Endothelial cell of umbilical vein (primary cell): ENCODE measurements around the gene SPATA6L.

Experiments used
- EZH2 ChIP-seq: IDR thresholded peaks from 2 replicates; pipeline ENCODE4 v1.6.1; 2012; ENCODE audit warnings: borderline replicate concordance, low read depth, mild to moderate bottlenecking, moderate library complexity, low read length, inconsistent platforms; ENCODE audit not compliant: severe bottlenecking
- JUN ChIP-seq: IDR thresholded peaks from 2 replicates; pipeline ENCODE4 v1.6.1; 2011; ENCODE audit warnings: borderline replicate concordance, low read depth; ENCODE audit not compliant: insufficient read length, insufficient read depth
- POLR2A ChIP-seq: IDR thresholded peaks from 2 replicates; pipeline ENCODE4 v1.6.1; 2012; ENCODE audit warnings: low read depth, mild to moderate bottlenecking, control low read depth, low read length
- POLR2AphosphoS5 ChIP-seq: IDR thresholded peaks from 2 replicates; pipeline ENCODE4 v1.6.1; 2012; ENCODE audit warnings: low read depth, mild to moderate bottlenecking, control low read depth, low read length, moderate library complexity; ENCODE audit not compliant: insufficient read depth
- TF ChIP-seq, protein P1 (sequence below), 2 donors: IDR thresholded peaks; 1 replicate in 1 of 2; 2 replicates in 1 of 2; pipeline ENCODE4 v1.5.1; 2011; ENCODE audit warnings: low read length in 2 of 2, mild to moderate bottlenecking in 2 of 2, moderate library complexity in 2 of 2, control low read depth in 1 of 2, inconsistent platforms in 1 of 2, low read depth in 1 of 2; ENCODE audit not compliant: insufficient read depth in 1 of 2; ENCODE audit errors: extremely low read depth in 1 of 2
- TF ChIP-seq, protein P2 (sequence below): IDR thresholded peaks from 2 replicates; pipeline ENCODE4 v1.6.1; 2011; ENCODE audit not compliant: insufficient read depth, insufficient read length

GRCh38 chr9:4665357-4665756 lies 923 bp downstream of the SPATA6L start:
- TF ChIP-seq JUN = no peak
- TF ChIP-seq, protein P1, sequence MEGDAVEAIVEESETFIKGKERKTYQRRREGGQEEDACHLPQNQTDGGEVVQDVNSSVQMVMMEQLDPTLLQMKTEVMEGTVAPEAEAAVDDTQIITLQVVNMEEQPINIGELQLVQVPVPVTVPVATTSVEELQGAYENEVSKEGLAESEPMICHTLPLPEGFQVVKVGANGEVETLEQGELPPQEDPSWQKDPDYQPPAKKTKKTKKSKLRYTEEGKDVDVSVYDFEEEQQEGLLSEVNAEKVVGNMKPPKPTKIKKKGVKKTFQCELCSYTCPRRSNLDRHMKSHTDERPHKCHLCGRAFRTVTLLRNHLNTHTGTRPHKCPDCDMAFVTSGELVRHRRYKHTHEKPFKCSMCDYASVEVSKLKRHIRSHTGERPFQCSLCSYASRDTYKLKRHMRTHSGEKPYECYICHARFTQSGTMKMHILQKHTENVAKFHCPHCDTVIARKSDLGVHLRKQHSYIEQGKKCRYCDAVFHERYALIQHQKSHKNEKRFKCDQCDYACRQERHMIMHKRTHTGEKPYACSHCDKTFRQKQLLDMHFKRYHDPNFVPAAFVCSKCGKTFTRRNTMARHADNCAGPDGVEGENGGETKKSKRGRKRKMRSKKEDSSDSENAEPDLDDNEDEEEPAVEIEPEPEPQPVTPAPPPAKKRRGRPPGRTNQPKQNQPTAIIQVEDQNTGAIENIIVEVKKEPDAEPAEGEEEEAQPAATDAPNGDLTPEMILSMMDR (IDR thresholded peaks at IDR 0.05; ENCODE audit: extremely low read depth in 1 of 2, insufficient read depth in 1 of 2, low read depth in 1 of 2, low read length in 2 of 2) = no peak
- TF ChIP-seq POLR2A = no peak
- TF ChIP-seq POLR2AphosphoS5 = no peak
- TF ChIP-seq, protein P2, sequence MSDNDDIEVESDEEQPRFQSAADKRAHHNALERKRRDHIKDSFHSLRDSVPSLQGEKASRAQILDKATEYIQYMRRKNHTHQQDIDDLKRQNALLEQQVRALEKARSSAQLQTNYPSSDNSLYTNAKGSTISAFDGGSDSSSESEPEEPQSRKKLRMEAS = no peak
- TF ChIP-seq EZH2 = no peak
